T-cell (primary cell): ENCODE data around the gene BLOC1S5. TPM values are rescaled to one million over a fixed set of nuclear protein-coding genes. Genes with fewer than 3 reads are reported as not detected.
A peak's percentile ranks its signal among the peaks of the same experiment; 100 is the strongest.

Experiments
- ATAC-seq, 4 experiments: fragments of 200-7000 bp in 3 of 4; fragments of 150-1000 bp in 1 of 4; cut with Tn5 transposase; replicated peaks in 1 of 4; 1 replicate in 3 of 4; 2 replicates in 1 of 4; pipeline ENCODE4 v1.10.0; 2021; ENCODE audit warnings: moderate library complexity in 3 of 4, mild to moderate bottlenecking in 2 of 4, moderate number of reproducible peaks in 1 of 4
- CTCF ChIA-PET, 2 donors: fragments of 300-600 bp; sonication (Branson Sonifier 250); formaldehyde crosslinking; loops; one replicate each; lab custom pipeline; 2022; ENCODE audit warnings: antibody characterized with exemption in 2 of 2; lab: Charles Lee
- POLR2A ChIA-PET, 2 donors: fragments of 300-600 bp; sonication (Branson Sonifier 250); formaldehyde crosslinking; loops; one replicate each; lab custom pipeline; 2022; ENCODE audit warnings: antibody characterized with exemption in 2 of 2; lab: Charles Lee
- DNase-seq, 35 experiments: peaks; one replicate each; pipeline versions ENCODE4 v3.0.0 to v3.0.0-alpha.2; 2013 to 2023
- H3K27ac ChIP-seq: one replicate; pipeline ENCODE4 v1.5.1; 2013; ENCODE audit warnings: low read length
- H3K27me3 ChIP-seq, 2 experiments: replicated peaks in 1 of 2; 1 replicate in 1 of 2; 2 replicates in 1 of 2; pipeline versions ENCODE4 v1.6.1 to v1.7.0; 2013; ENCODE audit warnings: low read length in 1 of 2, mixed read lengths in 1 of 2; ENCODE audit not compliant: control insufficient read depth in 2 of 2, insufficient read depth in 2 of 2; ENCODE audit errors: extremely low read depth in 1 of 2
- H3K36me3 ChIP-seq, 2 donors: 1 replicate in 1 of 2; 2 replicates in 1 of 2; pipeline versions ENCODE4 v1.6.1 to v1.7.0; 2013; ENCODE audit warnings: low read length in 1 of 2; ENCODE audit not compliant: control insufficient read depth in 2 of 2, insufficient read depth in 1 of 2; ENCODE audit errors: extremely low read depth in 1 of 2
- H3K4me1 ChIP-seq, 2 experiments: 1 replicate in 1 of 2; 2 replicates in 1 of 2; pipeline versions ENCODE4 v1.6.1 to v1.7.0; 2013; ENCODE audit warnings: low read length in 2 of 2, mixed read lengths in 1 of 2; ENCODE audit not compliant: insufficient read depth in 2 of 2, control insufficient read depth in 1 of 2; ENCODE audit errors: extremely low read depth in 1 of 2
- H3K4me3 ChIP-seq, 2 donors: 1 replicate in 1 of 2; 2 replicates in 1 of 2; pipeline versions ENCODE4 v1.5.1 to v1.7.0; 2013; ENCODE audit warnings: mild to moderate bottlenecking in 2 of 2, low read length in 1 of 2, moderate library complexity in 1 of 2; ENCODE audit not compliant: control insufficient read depth in 1 of 2; ENCODE audit errors: extremely low read depth in 1 of 2
- H3K9me3 ChIP-seq: 2 replicates; pipeline ENCODE4 v1.7.0; 2013
- H3K27ac Mint-ChIP-seq, 2 donors: one replicate each; pipeline ENCODE4 v1.8.0; 2020 to 2021; ENCODE audit warnings: mild to moderate bottlenecking in 2 of 2, mixed read lengths in 2 of 2
- H3K27me3 Mint-ChIP-seq, 2 donors: one replicate each; pipeline ENCODE4 v1.8.0; 2021 to 2022; ENCODE audit warnings: mixed read lengths in 2 of 2
- H3K36me3 Mint-ChIP-seq: one replicate; pipeline ENCODE4 v1.8.0; 2021; ENCODE audit warnings: mixed read lengths
- H3K4me1 Mint-ChIP-seq, 3 donors: one replicate each; pipeline ENCODE4 v1.8.0; 2020 to 2022; ENCODE audit warnings: mixed read lengths in 3 of 3, mild to moderate bottlenecking in 1 of 3
- H3K4me3 Mint-ChIP-seq, 3 donors: one replicate each; pipeline ENCODE4 v1.8.0; 2020 to 2022; ENCODE audit warnings: mild to moderate bottlenecking in 3 of 3, mixed read lengths in 3 of 3, moderate library complexity in 3 of 3
- H3K9me3 Mint-ChIP-seq, 3 donors: one replicate each; pipeline ENCODE4 v1.8.0; 2020 to 2022; ENCODE audit warnings: mixed read lengths in 3 of 3
- WGBS: methylation state at CpG from one replicate; pipeline ENCODE4 v1.1.5; 2013; ENCODE audit warnings: missing lambda C conversion rate; ENCODE audit not compliant: insufficient coverage; 5-methylcytosine and 5-hydroxymethylcytosine counted together
- total RNA-seq, 35 experiments: library from RNA in 6 of 35; stranded (reverse) in 6 of 35; fragments of 120-200 nt in 1 of 35; gene quantifications; one replicate each; pipeline versions ENCODE4 v1.2.1 to v1.2.4 and lab custom pipeline; 2013 to 2026

The BLOC1S5 gene
- total RNA-seq, 5 donors from 2014 or later (not counting 1 experiment from before 2014, with no cell fraction given) = 12.3 to 26.9 (median 18.1) TPM

DNA sequence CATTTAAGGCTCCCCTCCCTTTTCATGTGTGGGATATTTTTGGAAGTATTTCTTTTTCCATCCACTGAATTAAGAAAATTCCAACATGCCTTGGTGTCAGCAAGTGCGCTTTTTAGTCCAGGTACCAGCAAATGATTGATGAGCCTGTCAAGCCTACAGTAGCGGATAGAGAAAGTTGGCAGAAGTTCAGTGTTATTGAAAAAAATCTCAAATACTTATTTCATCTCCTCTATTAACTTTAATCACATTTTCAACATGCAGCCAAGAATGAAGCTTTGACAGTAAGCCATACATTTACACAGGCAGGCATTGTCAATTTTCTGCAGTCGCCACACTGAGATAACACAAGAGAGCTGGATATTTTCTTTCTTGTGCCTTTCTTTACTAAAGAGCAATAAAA lies 50.4 kb downstream of the BLOC1S5 start:
- peaks cover 36% of the 10 kb centered on the region for H3K36me3 Mint-ChIP-seq
- no peak overlapping the region for H3K4me3 ChIP-seq
- no peaks in the 10 kb centered on the region for H3K4me1 ChIP-seq
- no peak overlapping the region for H3K4me3 Mint-ChIP-seq
- DNase-seq (no peak), ATAC-seq (no peak)
- WGBS = no CpG with 5 or more reads among the region's 3 CpGs
- ChIA-PET CTCF (interaction anchor here in 1 of 2 donors (0.6 to 0.8 kb wide), 2 partner anchors 223 to 290 kb away, joined by 5 to 11 read pairs; no protein-coding TSS in a partner anchor), POLR2A (no interaction called here)
- H3K4me1 Mint-ChIP-seq = peaks cover 0 to 15% (median 0%) of the 10 kb centered on the region in 3 donors
- H3K9me3 ChIP-seq = no peaks in the 10 kb centered on the region
- no peak overlapping the region for H3K27ac ChIP-seq
- H3K27me3 ChIP-seq = no peaks in the 10 kb centered on the region
- no peaks in the 10 kb centered on the region for H3K27me3 Mint-ChIP-seq
- H3K36me3 ChIP-seq = peaks cover 0 to 16% of the 10 kb centered on the region in 2 donors
- H3K9me3 Mint-ChIP-seq = no peaks in the 10 kb centered on the region
- H3K27ac Mint-ChIP-seq = no peak overlapping the region

DNA sequence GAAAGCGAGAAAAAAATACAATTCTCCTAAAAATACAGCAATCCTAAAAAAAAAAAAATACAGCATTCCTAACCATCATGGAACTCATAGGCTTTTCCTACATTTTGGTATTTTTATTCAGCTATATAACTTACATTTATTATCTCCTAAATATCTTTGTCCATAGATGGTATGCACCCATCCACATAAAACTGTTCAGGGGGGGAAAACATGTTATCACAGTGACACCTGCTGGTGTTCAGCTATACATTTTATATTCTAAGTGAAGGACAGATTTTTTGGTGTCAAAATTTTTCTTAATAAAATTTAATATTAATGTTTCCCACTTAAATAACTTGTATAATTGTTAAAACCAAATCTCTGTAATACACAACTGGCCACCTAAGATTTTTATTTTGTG lies 58.0 kb downstream of the BLOC1S5 start:
- ChIA-PET POLR2A (no interaction called here), CTCF (interaction anchor here (0.6 to 1.2 kb wide), 5 partner anchors 11 to 287 kb away, joined by 3 to 4 read pairs (median 3); no protein-coding TSS in a partner anchor)
- DNase-seq = peak in 1 of 35 experiments; percentile 31
- Mint-ChIP-seq H3K27me3 (no peaks in the 10 kb centered on the region), H3K27ac (no peak overlapping the region), H3K36me3 (peaks cover 6% of the 10 kb centered on the region), H3K4me1 (peaks cover 3 to 12% (median 3%) of the 10 kb centered on the region in 3 donors), H3K4me3 (no peak overlapping the region), H3K9me3 (no peaks in the 10 kb centered on the region)
- Histone ChIP-seq H3K4me3 (no peak overlapping the region), H3K9me3 (no peaks in the 10 kb centered on the region), H3K4me1 (no peaks in the 10 kb centered on the region), H3K27me3 (no peaks in the 10 kb centered on the region), H3K36me3 (no peaks in the 10 kb centered on the region), H3K27ac (no peak overlapping the region)
- no peak for ATAC-seq
- WGBS = 100% methylated on average over 1 of the region's 1 CpG

DNA sequence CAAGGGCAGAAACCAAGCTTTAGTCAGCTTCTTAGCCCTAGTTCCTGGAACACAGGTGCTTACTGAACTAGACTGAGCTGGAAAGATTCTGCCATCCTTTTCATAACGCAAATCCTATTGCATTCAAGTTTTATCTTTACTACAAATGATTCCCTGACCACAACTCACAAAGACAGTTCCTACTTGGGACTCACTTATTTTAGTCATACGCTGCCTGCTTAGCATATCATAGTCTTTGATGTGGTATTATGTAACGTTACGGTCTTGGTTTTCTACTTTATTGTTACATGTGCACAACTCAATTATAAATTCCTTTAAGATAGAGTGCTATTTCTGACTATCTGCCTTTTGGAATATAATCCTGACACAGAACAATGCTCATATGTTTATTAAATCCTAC lies 59.1 kb downstream of the BLOC1S5 start:
- POLR2A ChIA-PET = interaction anchor here in 1 of 2 donors (0.7 kb wide), 1 partner anchor 1596 kb away, joined by 4 read pairs; no protein-coding TSS in a partner anchor
- no CpG with 5 or more reads among the region's 4 CpGs for WGBS

DNA sequence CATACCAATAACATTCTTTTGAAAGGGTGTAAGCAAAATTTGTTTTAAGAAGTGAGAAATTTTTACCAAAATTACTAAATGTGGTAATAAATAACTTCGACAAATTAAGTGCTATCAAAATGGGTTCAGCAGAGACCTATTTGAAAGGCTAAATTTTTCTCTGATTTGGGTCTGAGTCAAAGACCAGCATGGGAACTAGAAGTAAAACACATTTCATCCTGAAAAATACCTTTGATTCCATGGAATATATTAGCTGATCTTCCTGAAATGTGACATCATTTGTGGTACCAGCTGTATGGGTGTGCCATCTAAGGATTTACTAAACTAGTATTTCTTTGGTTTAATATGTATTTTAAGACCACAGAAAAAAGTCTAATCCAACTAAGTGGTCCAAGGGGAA lies 63.6 kb downstream of the BLOC1S5 start:
- WGBS = no CpG with 5 or more reads among the region's 1 CpG
- Mint-ChIP-seq H3K4me3 (no peak overlapping the region), H3K36me3 (peaks cover 18% of the 10 kb centered on the region), H3K9me3 (no peaks in the 10 kb centered on the region), H3K27me3 (no peaks in the 10 kb centered on the region), H3K4me1 (peaks cover 3 to 8% (median 3%) of the 10 kb centered on the region in 3 donors), H3K27ac (no peak overlapping the region)
- no peaks in the 10 kb centered on the region for H3K36me3 ChIP-seq
- H3K4me1 ChIP-seq = no peaks in the 10 kb centered on the region
- no peak for DNase-seq
- H3K9me3 ChIP-seq = no peaks in the 10 kb centered on the region
- no peak for ATAC-seq
- no peak overlapping the region for H3K4me3 ChIP-seq
- POLR2A ChIA-PET = no interaction called here
- CTCF ChIA-PET = no interaction called here
- H3K27ac ChIP-seq = no peak overlapping the region
- no peaks in the 10 kb centered on the region for H3K27me3 ChIP-seq

More for the DNA sequence above, 59.1 kb downstream of the BLOC1S5 start:
- CTCF ChIA-PET = interaction anchor here in 1 of 2 donors (0.7 to 1.2 kb wide), 2 partner anchors 14 to 1313 kb away, joined by 3 to 4 read pairs; no protein-coding TSS in a partner anchor
- DNase-seq (no peak), ATAC-seq (no peak)
- Mint-ChIP-seq H3K27ac (no peak overlapping the region), H3K4me3 (no peak overlapping the region), H3K4me1 (peaks cover 3 to 12% (median 3%) of the 10 kb centered on the region in 3 donors), H3K36me3 (peaks cover 6% of the 10 kb centered on the region), H3K9me3 (no peaks in the 10 kb centered on the region), H3K27me3 (no peaks in the 10 kb centered on the region)
- H3K4me3 ChIP-seq = no peak overlapping the region
- no peaks in the 10 kb centered on the region for H3K9me3 ChIP-seq
- H3K4me1 ChIP-seq = no peaks in the 10 kb centered on the region
- H3K36me3 ChIP-seq = no peaks in the 10 kb centered on the region
- H3K27me3 ChIP-seq = no peaks in the 10 kb centered on the region
- no peak overlapping the region for H3K27ac ChIP-seq

DNA sequence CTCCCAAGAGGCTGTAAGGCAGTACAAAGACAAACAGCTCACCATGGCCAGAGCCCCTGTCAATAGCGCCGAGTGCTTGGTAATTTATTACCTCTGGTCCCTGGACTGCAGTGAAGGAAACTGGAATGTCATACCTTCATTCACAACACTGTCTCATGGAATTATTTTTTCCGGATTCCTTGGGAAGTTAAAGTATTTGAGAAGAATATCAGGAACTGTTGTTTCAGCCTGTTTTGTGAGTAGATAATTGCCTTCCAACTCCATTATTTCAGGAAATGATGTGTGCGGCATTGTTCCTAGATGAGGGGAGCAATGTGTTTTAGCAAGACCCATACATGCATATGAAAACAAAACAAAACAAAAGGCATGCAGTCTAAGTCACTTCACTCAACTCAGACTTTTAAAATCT lies 64.0 kb downstream of the BLOC1S5 start:
- no peaks in the 10 kb centered on the region for H3K27me3 Mint-ChIP-seq
- no peak overlapping the region for H3K27ac Mint-ChIP-seq
- Histone ChIP-seq H3K27me3 (no peaks in the 10 kb centered on the region), H3K4me1 (no peaks in the 10 kb centered on the region), H3K9me3 (no peaks in the 10 kb centered on the region), H3K4me3 (no peak overlapping the region), H3K36me3 (no peaks in the 10 kb centered on the region), H3K27ac (no peak overlapping the region)
- no CpG with 5 or more reads among the region's 4 CpGs for WGBS
- ChIA-PET POLR2A (no interaction called here), CTCF (no interaction called here)
- H3K36me3 Mint-ChIP-seq = peaks cover 18% of the 10 kb centered on the region
- no peaks in the 10 kb centered on the region for H3K9me3 Mint-ChIP-seq
- DNase-seq (no peak), ATAC-seq (no peak)
- peaks cover under 1 to 4% (median 2%) of the 10 kb centered on the region in 3 donors for H3K4me1 Mint-ChIP-seq
- H3K4me3 Mint-ChIP-seq = no peak overlapping the region

DNA sequence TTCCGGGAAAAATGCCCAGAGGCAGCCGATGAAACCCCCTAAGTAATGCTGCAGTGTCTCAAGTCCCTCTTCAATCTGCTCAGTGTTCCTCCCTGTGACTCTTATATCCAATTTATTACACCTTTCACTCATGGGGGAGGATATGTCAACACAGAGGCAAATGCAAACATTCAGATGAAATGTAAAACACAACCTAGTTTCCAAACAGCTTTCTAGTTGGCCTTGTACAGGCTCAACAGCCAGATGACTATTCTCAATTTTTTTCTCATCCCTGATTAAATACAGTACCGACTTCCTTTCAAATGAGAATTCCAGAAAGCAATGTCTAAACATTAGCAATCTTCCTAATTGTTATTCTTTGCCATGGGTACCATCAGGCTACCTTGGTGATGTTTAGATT lies 65.0 kb downstream of the BLOC1S5 start:
- H3K27me3 Mint-ChIP-seq = no peaks in the 10 kb centered on the region
- no peak for DNase-seq
- CTCF ChIA-PET = no interaction called here
- peaks cover 0 to under 1% (median 0%) of the 10 kb centered on the region in 3 donors for H3K9me3 Mint-ChIP-seq
- ATAC-seq = no peak
- H3K4me1 Mint-ChIP-seq = no peaks in the 10 kb centered on the region
- H3K36me3 Mint-ChIP-seq = peaks cover 18% of the 10 kb centered on the region
- no peak overlapping the region for H3K27ac Mint-ChIP-seq
- H3K36me3 ChIP-seq = no peaks in the 10 kb centered on the region
- WGBS = 100% methylated on average over 1 of the region's 3 CpGs
- no peak overlapping the region for H3K4me3 Mint-ChIP-seq
- H3K4me3 ChIP-seq = no peak overlapping the region
- no peaks in the 10 kb centered on the region for H3K9me3 ChIP-seq
- H3K27me3 ChIP-seq = no peaks in the 10 kb centered on the region
- no peaks in the 10 kb centered on the region for H3K4me1 ChIP-seq
- no peak overlapping the region for H3K27ac ChIP-seq
- POLR2A ChIA-PET = no interaction called here
